ENCODE data around the gene RGS11. TPM values are rescaled to one million over a fixed set of nuclear protein-coding genes. Genes with fewer than 3 reads are reported as not detected.
A peak's percentile ranks its signal among the peaks of the same experiment; 100 is the strongest.

The RGS11 gene
- polyA plus RNA-seq, 2 of the 4 experiments (the other 2 are of a cell fraction), result 2.1 to 5.3 TPM

GRCh38 chr16:252366-253337, 23.1 kb downstream of the RGS11 start:
- FAIRE-seq (no peak), ATAC-seq (no peak), DNase-seq (ENCODE audit: low read depth in 1 of 2, low spot score in 1 of 2) (no peak)
- no peaks in the 10 kb centered on the region for H3K9me3 ChIP-seq
- CTCF ChIA-PET, result interaction anchor here (0.7 kb wide), 1 partner anchor 207 kb away, joined by 3 read pairs; no protein-coding TSS in a partner anchor
- POLR2A ChIA-PET, result no interaction called here
- H3K4me3 ChIP-seq, result no peak overlapping the region
- WGBS (ENCODE audit: missing lambda C conversion rate), result 88% methylated on average over 30 of the region's 30 CpGs
- H3K27ac ChIP-seq, result no peak overlapping the region
- no peak for TF ChIP-seq ELK1 (IDR thresholded peaks at IDR 0.05; ENCODE audit: low read depth, low read length)
- no peak for TF ChIP-seq CHD4 (IDR thresholded peaks at IDR 0.05; ENCODE audit: borderline replicate concordance)
- no peak for TF ChIP-seq RCOR1 (IDR thresholded peaks at IDR 0.05; ENCODE audit: low read depth, low read length)
- TF ChIP-seq SMC3 (IDR thresholded peaks at IDR 0.05), result no peak
- H3K4me2 ChIP-seq, result no peak overlapping the region
- peaks cover 8% of the 10 kb centered on the region; the same call in 2 of the 3 replicates for H3K4me1 ChIP-seq

GRCh38 chr16:249431-249830, 26.3 kb downstream of the RGS11 start:
- H3K9me3 ChIP-seq, result no peaks in the 10 kb centered on the region
- WGBS (ENCODE audit: missing lambda C conversion rate), result 84% methylated on average over 12 of the region's 12 CpGs
- no peak overlapping the region for H3K4me3 ChIP-seq
- H3K27ac ChIP-seq, result no peak overlapping the region
- no peak for ATAC-seq
- H3K4me1 ChIP-seq, result peaks cover 8% of the 10 kb centered on the region; the same call in 2 of the 3 replicates
- no peak for FAIRE-seq
- H3K4me2 ChIP-seq, result no peak overlapping the region
- no peak for DNase-seq (ENCODE audit: low read depth in 1 of 2, low spot score in 1 of 2)
- POLR2A ChIA-PET, result no interaction called here
- TF ChIP-seq ESRRA (IDR thresholded peaks at IDR 0.05; ENCODE audit: borderline replicate concordance, low read length) (no peak), HOXA7 (CRISPR knock-in tag; IDR thresholded peaks at IDR 0.05) (no peak), CHD4 (IDR thresholded peaks at IDR 0.05; ENCODE audit: borderline replicate concordance) (no peak), CTCF (IDR thresholded peaks at IDR 0.05) (no peak), CEBPB (IDR thresholded peaks at IDR 0.05) (0 out of 4 replicates have a peak, but pooled peaks of 1 of the 2 experiments have one; percentile 13), HDAC2 (IDR thresholded peaks at IDR 0.05) (no peak)
- CTCF ChIA-PET, result interaction anchor here (0.9 to 1.7 kb wide), 3 partner anchors 14 to 113 kb away, joined by 3 to 4 read pairs (median 3); partner anchors contain the start of gene HBQ1

GRCh38 chr16:247027-247426, 28.7 kb downstream of the RGS11 start:
- no peak for ATAC-seq
- H3K4me2 ChIP-seq, result no peak overlapping the region
- CTCF ChIA-PET, result no interaction called here
- no peaks in the 10 kb centered on the region for H3K9me3 ChIP-seq
- DNase-seq (ENCODE audit: low read depth in 1 of 2, low spot score in 1 of 2), result no peak
- FAIRE-seq, result no peak
- POLR2A ChIA-PET, result no interaction called here
- H3K4me3 ChIP-seq, result no peak overlapping the region
- H3K27ac ChIP-seq, result no peak overlapping the region
- H3K4me1 ChIP-seq, result peaks cover 8% of the 10 kb centered on the region; the same call in 2 of the 3 replicates
- WGBS (ENCODE audit: missing lambda C conversion rate), result 96% methylated on average over 12 of the region's 12 CpGs
- no peak for TF ChIP-seq JUN (IDR thresholded peaks at IDR 0.05)
- TF ChIP-seq CBX2 (IDR thresholded peaks at IDR 0.05; ENCODE audit: borderline replicate concordance, low read depth), result no peak
- no peak for TF ChIP-seq JUNB (IDR thresholded peaks at IDR 0.05)
- TF ChIP-seq ATOH8 (CRISPR knock-in tag; IDR thresholded peaks at IDR 0.05; ENCODE audit: low read depth), result no peak
- TF ChIP-seq ZFP36 (IDR thresholded peaks at IDR 0.05; ENCODE audit: borderline replicate concordance, partially characterized antibody), result no peak
- no peak for TF ChIP-seq RARB (CRISPR knock-in tag; IDR thresholded peaks at IDR 0.05)
- TF ChIP-seq CHD2 (IDR thresholded peaks at IDR 0.05; ENCODE audit: low read length, partially characterized antibody), result no peak
- TF ChIP-seq PBX3 (IDR thresholded peaks at IDR 0.05), result no peak
- no peak for TF ChIP-seq POLR2A (IDR thresholded peaks at IDR 0.05; ENCODE audit: low read length)
- TF ChIP-seq NR3C1 (IDR thresholded peaks at IDR 0.05), result no peak
- TF ChIP-seq POLR2AphosphoS2 (conservative IDR thresholded peaks at IDR 0.05; ENCODE audit: low read length), result no peak
- TF ChIP-seq GATA3 (IDR thresholded peaks at IDR 0.05; ENCODE audit: borderline replicate concordance), result no peak
- TF ChIP-seq HOXB5 (CRISPR knock-in tag; IDR thresholded peaks at IDR 0.05), result no peak
- TF ChIP-seq CEBPB (IDR thresholded peaks at IDR 0.05), result no peak
- no peak for TF ChIP-seq MAZ (IDR thresholded peaks at IDR 0.05; ENCODE audit: borderline replicate concordance, low read depth, low read length)
- no peak for TF ChIP-seq CTCF (IDR thresholded peaks at IDR 0.05)
- TF ChIP-seq ZSCAN20 (CRISPR knock-in tag; IDR thresholded peaks at IDR 0.05), result no peak
- no peak for TF ChIP-seq CHD4 (IDR thresholded peaks at IDR 0.05; ENCODE audit: borderline replicate concordance)
- no peak for TF ChIP-seq SREBF2 (IDR thresholded peaks at IDR 0.05)
